Pancreas (tissue), 10 donors: ENCODE measurements around the gene TRAF4. TPM values are rescaled to one million over a fixed set of nuclear protein-coding genes. Genes with fewer than 3 reads are reported as not detected.

Experiments
- ATAC-seq, 4 donors: fragments of 200-7000 bp; cut with Tn5 transposase; one replicate each; pipeline versions ENCODE4 v1.8.0 to v1.9.1; 2020; ENCODE audit warnings: mild to moderate bottlenecking in 4 of 4, moderate library complexity in 4 of 4
- DNase-seq, 6 donors: peaks; one replicate each; pipeline ENCODE4 v3.0.0-alpha.2; 2020
- FAIRE-seq: peaks from 2 replicates; lab custom pipeline; 2012; peaks lifted over from hg19 to GRCh38; lab: Jason Lieb, UNC
- H3K27ac ChIP-seq, 4 donors: fragments of 200-600 bp; sonication (generic); 1 replicate in 3 of 4; 2 replicates in 1 of 4; pipeline versions ENCODE4 v1.5.0 to v1.8.0; 2020
- H3K27me3 ChIP-seq, 4 donors: fragments of 200-600 bp; one replicate each; pipeline ENCODE4 v1.8.0; 2021
- H3K36me3 ChIP-seq, 3 donors: fragments of 200-600 bp; sonication (generic) in 1 of 3; one replicate each; pipeline versions ENCODE4 v1.5.0 to v1.8.0; 2020 to 2021
- H3K4me1 ChIP-seq, 3 donors: fragments of 200-600 bp; one replicate each; pipeline ENCODE4 v1.8.0; 2021
- H3K4me3 ChIP-seq, 4 donors: fragments of 200-600 bp; sonication (generic) in 2 of 4; one replicate each; pipeline versions ENCODE4 v1.5.0 to v1.8.0; 2020 to 2021
- H3K9me3 ChIP-seq, 4 donors: fragments of 200-600 bp; one replicate each; pipeline ENCODE4 v1.8.0; 2021
- CTCF ChIP-seq, 4 donors: fragments of 200-600 bp; sonication (generic) in 3 of 4; IDR thresholded peaks; one replicate each; pipeline versions ENCODE4 v1.5.0 to v1.8.0; 2021; ENCODE audit warnings: antibody characterized with exemption in 4 of 4
- WGBS, 2 donors: extraction: QIAGEN DNeasy Blood & Tissue Kit; methylation state at CpG; one replicate each; pipeline ENCODE4 v1.1.7; 2013; 5-methylcytosine and 5-hydroxymethylcytosine counted together
- intact Hi-C, 3 donors: fragments of 100-400 bp; cut with DNase I; formaldehyde crosslinking; loops; one replicate each; pipeline versions ENCODE4 v1.11.1 to v1.14.2; 2022
- polyA plus RNA-seq, 2 donors: library from polyadenylated mRNA; stranded (reverse); fragments of 200-250 nt; gene quantifications; one replicate each; pipeline ENCODE4 v1.2.3, GENCODE V29; 2013
- total RNA-seq, 6 donors: library from RNA; stranded (reverse); fragmentation: NEBNext Ultra II Directional in 4 of 6; extraction: Animal tissue kit (Norgen Biotek cat#: 25700) in 4 of 6; gene quantifications; one replicate each; pipeline versions ENCODE4 v1.2.1 to v1.2.4, GENCODE V29; 2021 to 2023
- donor health status: healthy with polysubstance abuse.
- donor health status: DM: no; HTN: no; CAD: no; lungs with moderate emphysema.
- donor health status: DM: no; HTN: no; CAD: no.
- donor health status: control.
- donor health status: control.
- donor health status: Bipolar disorder and iron deficiency.
- donor health status: DM: yes; HTN: yes; CAD: no.
- donor health status: DM: no; HTN: no; CAD: no.
- donor health status: DM: no; HTN: no; CAD: no.
- donor health status: DM: yes; HTN: yes; CAD: no.

The TRAF4 gene
- total and polyA plus RNA-seq, 8 donors = 22.6 to 48.2 (median 33.2) TPM

GRCh38 chr17:28714281-28714680 is 29.5 kb upstream of the TRAF4 start:
- no peak for FAIRE-seq
- TF ChIP-seq CTCF (IDR thresholded peaks at IDR 0.05) = no peak
- no peaks in the 10 kb centered on the region for H3K27me3 ChIP-seq
- no peaks in the 10 kb centered on the region for H3K9me3 ChIP-seq
- H3K27ac ChIP-seq = no peak overlapping the region
- H3K4me1 ChIP-seq = peaks cover 5 to 10% (median 6%) of the 10 kb centered on the region in 3 donors
- no peaks in the 10 kb centered on the region for H3K36me3 ChIP-seq
- 72 to 88% methylated on average over 3 of the region's 3 CpGs for WGBS, 2 donors
- DNase-seq = peak in 2 of 6 donors; percentile 53 to 72
- H3K4me3 ChIP-seq = no peak overlapping the region
- no peak for ATAC-seq
- intact Hi-C loops = no loop called here

- no peaks in the 10 kb centered on the region for H3K27me3 ChIP-seq
Observed at GRCh38 chr17:28715217-28715616, 28.6 kb upstream of the TRAF4 start.

GRCh38 chr17:28716740-28717577 is 26.9 kb upstream of the TRAF4 start:
- H3K9me3 ChIP-seq = no peaks in the 10 kb centered on the region
- DNase-seq = peak in 2 of 6 donors; percentile 48 to 81
- peaks cover 11 to 18% (median 14%) of the 10 kb centered on the region in 3 donors for H3K4me1 ChIP-seq
- H3K27me3 ChIP-seq = no peaks in the 10 kb centered on the region
- intact Hi-C loops = no loop called here
- peak overlapping the region in 2 of 4 donors; percentile 34 to 47 for H3K27ac ChIP-seq
- WGBS, 2 donors = 40 to 45% methylated on average over 56 to 63 of the region's 63 CpGs
- no peak for ATAC-seq
- no peak for FAIRE-seq
- no peak for TF ChIP-seq CTCF (IDR thresholded peaks at IDR 0.05)
- peaks cover 0 to 7% (median under 1%) of the 10 kb centered on the region in 3 donors for H3K36me3 ChIP-seq
- peak overlapping the region in 3 of 4 donors; percentile 7 to 39 (median 19) for H3K4me3 ChIP-seq

More at GRCh38 chr17:28715217-28715616, 28.6 kb upstream of the TRAF4 start:
- DNase-seq = no peak
- Histone ChIP-seq H3K9me3 (no peaks in the 10 kb centered on the region), H3K4me1 (peaks cover 5 to 10% (median 6%) of the 10 kb centered on the region in 3 donors), H3K27ac (no peak overlapping the region), H3K36me3 (no peaks in the 10 kb centered on the region), H3K4me3 (no peak overlapping the region)
- no peak for FAIRE-seq
- intact Hi-C loops = no loop called here
- 92 to 100% methylated on average over 2 of the region's 2 CpGs for WGBS, 2 donors
- ATAC-seq = no peak
- no peak for TF ChIP-seq CTCF (IDR thresholded peaks at IDR 0.05)

GRCh38 chr17:28717578-28718332 is 26.1 kb upstream of the TRAF4 start, which contains the start of gene RAB34:
TSS of gene RAB34 (minus strand) at chr17:28717868. CDS start at chr17:28717266, 602 bp downstream.
- FAIRE-seq = no peak
- H3K4me1 ChIP-seq = peaks cover 11 to 22% (median 18%) of the 10 kb centered on the region in 3 donors
- intact Hi-C loops = no loop called here

More at GRCh38 chr17:28717578-28718332, 26.1 kb upstream of the TRAF4 start, which contains the start of gene RAB34:
- no peaks in the 10 kb centered on the region for H3K9me3 ChIP-seq
- TF ChIP-seq CTCF (IDR thresholded peaks at IDR 0.05) = no peak
- peak within 1 kb of the TSS in 3 of 4 donors; percentile 49 to 80 (median 74) for H3K27ac ChIP-seq
- 28 to 42% methylated on average over 27 to 60 of the region's 60 CpGs for WGBS, 2 donors
- peak within 1 kb of the TSS in 3 of 4 donors; percentile 7 to 39 (median 19) for H3K4me3 ChIP-seq
- H3K27me3 ChIP-seq = no peaks in the 10 kb centered on the region
- peak in 4 of 6 donors; percentile 41 to 78 (median 55) for DNase-seq
- ATAC-seq = peak in 2 of 4 donors; percentile 1
- H3K36me3 ChIP-seq = peaks cover 0 to 15% (median 7%) of the 10 kb centered on the region in 3 donors
